Mesendoderm (in vitro differentiated cells): ENCODE results near the gene SLC2A5.

ENCODE experiments used
- DNase-seq: peaks from one replicate; pipeline ENCODE4 v3.0.0; 2013
- H2AK5ac ChIP-seq: 2 replicates; pipeline ENCODE4 v1.6.1; 2013; ENCODE audit warnings: low read length, inconsistent platforms
- H2BK120ac ChIP-seq: 2 replicates; pipeline ENCODE4 v1.6.1; 2013; ENCODE audit warnings: low read depth, mild to moderate bottlenecking, low read length, moderate library complexity, mixed read lengths
- H2BK15ac ChIP-seq: replicated peaks from 2 replicates; pipeline ENCODE4 v1.6.1; 2013; ENCODE audit warnings: low read depth, mild to moderate bottlenecking, moderate library complexity
- H2BK5ac ChIP-seq: 2 replicates; pipeline ENCODE4 v1.6.1; 2013; ENCODE audit warnings: low read length, inconsistent platforms
- H3K18ac ChIP-seq: 2 replicates; pipeline ENCODE4 v1.6.1; 2013; ENCODE audit warnings: mild to moderate bottlenecking, low read length, mixed read lengths
- H3K23ac ChIP-seq: one replicate; pipeline ENCODE4 v1.6.1; 2013; ENCODE audit warnings: low read length
- H3K27ac ChIP-seq: 2 replicates; pipeline ENCODE4 v1.5.1; 2013; ENCODE audit warnings: low read depth, mild to moderate bottlenecking, inconsistent platforms, low read length, moderate library complexity
- H3K27me3 ChIP-seq: 2 replicates; pipeline ENCODE4 v1.6.1; 2013; ENCODE audit warnings: low read length, control low read depth, mild to moderate bottlenecking, inconsistent platforms; ENCODE audit not compliant: insufficient read depth, poor library complexity
- H3K36me3 ChIP-seq: 2 replicates; pipeline ENCODE4 v1.6.1; 2013; ENCODE audit warnings: low read length, inconsistent platforms; ENCODE audit not compliant: control insufficient read depth, insufficient read depth
- H3K4ac ChIP-seq: one replicate; pipeline ENCODE4 v1.6.1; 2013; ENCODE audit warnings: low read depth, mild to moderate bottlenecking, low read length, moderate library complexity
- H3K4me1 ChIP-seq: 2 replicates; pipeline ENCODE4 v1.6.1; 2013; ENCODE audit warnings: low read depth, low read length, inconsistent platforms; ENCODE audit not compliant: control insufficient read depth
- H3K4me2 ChIP-seq: 2 replicates; pipeline ENCODE4 v1.6.1; 2013; ENCODE audit warnings: low read length
- H3K4me3 ChIP-seq: 2 replicates; pipeline ENCODE4 v1.5.1; 2013; ENCODE audit warnings: mild to moderate bottlenecking, low read length
- H3K56ac ChIP-seq: one replicate; pipeline ENCODE4 v1.6.1; 2013; ENCODE audit warnings: low read length
- H3K79me1 ChIP-seq: 2 replicates; pipeline ENCODE4 v1.6.1; 2013; ENCODE audit warnings: low read length, inconsistent platforms
- H3K79me2 ChIP-seq: 2 replicates; pipeline ENCODE4 v1.6.1; 2013; ENCODE audit warnings: mild to moderate bottlenecking, low read length; ENCODE audit not compliant: control insufficient read depth, insufficient read depth
- H3K9ac ChIP-seq: 2 replicates; pipeline ENCODE4 v1.6.1; 2013; ENCODE audit warnings: low read length, inconsistent platforms
- H4K5ac ChIP-seq: one replicate; pipeline ENCODE4 v1.6.1; 2013; ENCODE audit warnings: low read length
- H4K8ac ChIP-seq: one replicate; pipeline ENCODE4 v1.6.1; 2013; ENCODE audit warnings: low read depth, mild to moderate bottlenecking, control low read depth, low read length, moderate library complexity
- WGBS: extraction: QIAGEN DNeasy Blood & Tissue Kit; methylation state at CpG from one replicate; pipeline ENCODE4 v1.1.7; 2013; ENCODE audit warnings: low lambda C conversion rate, missing lambda C conversion rate; ENCODE audit not compliant: insufficient coverage; ENCODE audit errors: extremely low coverage; 5-methylcytosine and 5-hydroxymethylcytosine counted together

Gene SLC2A5

GRCh38 chr1:9086796-9087195, 17.4 kb upstream of the SLC2A5 start:
- no peak overlapping the region for H3K9ac ChIP-seq
- H4K5ac ChIP-seq = no peak overlapping the region
- no peak overlapping the region for H2BK5ac ChIP-seq
- H3K4ac ChIP-seq = no peak overlapping the region
- no peak overlapping the region for H2BK120ac ChIP-seq
- no peaks in the 10 kb centered on the region for H3K36me3 ChIP-seq
- no peak overlapping the region for H2AK5ac ChIP-seq
- no peak overlapping the region for H3K23ac ChIP-seq
- no peak overlapping the region for H3K4me3 ChIP-seq
- no peak overlapping the region for H2BK15ac ChIP-seq
- H3K56ac ChIP-seq = no peak overlapping the region
- no peak overlapping the region for H3K18ac ChIP-seq
- no peak for DNase-seq
- H3K4me1 ChIP-seq = no peaks in the 10 kb centered on the region
- no peak overlapping the region for H4K8ac ChIP-seq
- no peaks in the 10 kb centered on the region for H3K79me2 ChIP-seq
- no CpG with 5 or more reads among the region's 2 CpGs for WGBS
- H3K27ac ChIP-seq = no peak overlapping the region
- H3K79me1 ChIP-seq = no peaks in the 10 kb centered on the region
- no peak overlapping the region for H3K4me2 ChIP-seq
- no peaks in the 10 kb centered on the region for H3K27me3 ChIP-seq

GRCh38 chr1:9086045-9086444, 16.6 kb upstream of the SLC2A5 start:
- H3K18ac ChIP-seq = no peak overlapping the region
- H3K56ac ChIP-seq = no peak overlapping the region
- H2BK120ac ChIP-seq = no peak overlapping the region
- no CpG with 5 or more reads among the region's 5 CpGs for WGBS
- H3K79me2 ChIP-seq = no peaks in the 10 kb centered on the region
- no peaks in the 10 kb centered on the region for H3K4me1 ChIP-seq
- H4K8ac ChIP-seq = no peak overlapping the region
- H4K5ac ChIP-seq = no peak overlapping the region
- H2AK5ac ChIP-seq = no peak overlapping the region
- H3K27me3 ChIP-seq = no peaks in the 10 kb centered on the region
- no peak overlapping the region for H3K9ac ChIP-seq
- no peak overlapping the region for H3K23ac ChIP-seq
- no peak overlapping the region for H3K4me3 ChIP-seq
- H3K36me3 ChIP-seq = no peaks in the 10 kb centered on the region
- H2BK15ac ChIP-seq = no peak overlapping the region
- DNase-seq = no peak
- H3K4me2 ChIP-seq = no peak overlapping the region
- no peak overlapping the region for H3K4ac ChIP-seq
- H2BK5ac ChIP-seq = no peak overlapping the region
- H3K79me1 ChIP-seq = no peaks in the 10 kb centered on the region
- no peak overlapping the region for H3K27ac ChIP-seq

DNA sequence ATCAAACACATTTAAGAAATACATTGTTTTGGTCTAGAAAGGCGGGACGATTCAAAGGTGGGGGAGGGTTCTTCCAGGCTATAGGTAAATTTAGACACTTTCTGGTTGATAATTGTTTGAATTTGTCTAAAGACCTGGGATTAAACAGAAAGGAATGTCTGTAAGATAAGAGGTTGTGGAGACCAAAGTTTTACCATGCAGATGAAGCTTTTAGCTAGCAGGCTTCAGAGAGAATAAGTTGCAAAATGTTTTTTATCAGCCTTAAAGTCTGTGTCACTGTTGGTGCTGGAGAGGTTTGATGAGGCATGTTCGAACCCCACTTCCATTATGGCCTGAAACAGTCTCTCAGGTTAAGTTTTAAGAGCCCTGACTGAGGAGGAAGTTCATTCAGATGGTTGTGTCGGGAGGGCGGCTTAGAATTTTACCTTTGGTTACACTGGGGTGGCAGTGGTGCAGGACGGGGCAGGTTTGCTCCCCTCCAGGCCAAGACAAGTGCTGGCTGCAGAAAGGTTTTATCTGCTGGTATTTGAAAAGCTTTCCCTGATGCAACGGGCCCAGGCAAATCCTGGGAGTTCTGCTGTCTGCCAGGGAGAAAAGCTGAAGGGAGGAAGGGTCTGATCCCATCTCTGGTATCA, 16.0 kb upstream of the SLC2A5 start:
- Histone ChIP-seq H3K36me3 (no peaks in the 10 kb centered on the region), H3K9ac (no peak overlapping the region), H3K4ac (no peak overlapping the region), H2BK120ac (no peak overlapping the region), H3K4me1 (no peaks in the 10 kb centered on the region), H3K27me3 (no peaks in the 10 kb centered on the region), H3K56ac (no peak overlapping the region), H3K79me2 (no peaks in the 10 kb centered on the region), H4K8ac (no peak overlapping the region), H2BK15ac (no peak overlapping the region), H3K4me3 (no peak overlapping the region), H3K23ac (no peak overlapping the region), H3K79me1 (no peaks in the 10 kb centered on the region), H3K4me2 (no peak overlapping the region), H4K5ac (no peak overlapping the region), H2AK5ac (no peak overlapping the region), H3K18ac (no peak overlapping the region), H2BK5ac (no peak overlapping the region), H3K27ac (no peak overlapping the region)
- WGBS = no CpG with 5 or more reads among the region's 7 CpGs
- DNase-seq = no peak

DNA sequence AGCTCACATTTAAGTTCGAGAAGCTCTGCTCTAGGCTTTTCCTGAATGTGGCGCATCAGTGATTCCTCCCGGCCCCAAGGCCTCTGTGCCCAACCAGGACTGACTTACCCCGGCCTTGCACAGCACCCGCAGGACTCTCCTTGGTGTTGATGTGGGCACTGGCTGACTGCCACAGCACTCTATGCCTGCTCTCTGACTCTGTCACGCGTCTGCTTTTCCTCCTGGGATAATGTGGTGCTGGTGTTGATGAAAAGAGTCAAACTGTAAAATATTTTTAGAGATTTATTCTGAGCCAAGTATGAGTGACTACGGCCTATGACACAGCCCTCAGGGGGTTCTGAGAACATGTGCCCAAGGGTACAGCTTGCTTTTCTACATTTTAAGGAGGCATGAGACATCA, 15.5 kb upstream of the SLC2A5 start:
- no peak overlapping the region for H3K27ac ChIP-seq
- no peak for DNase-seq
- H3K9ac ChIP-seq = no peak overlapping the region
- no peaks in the 10 kb centered on the region for H3K36me3 ChIP-seq
- no peak overlapping the region for H3K4me3 ChIP-seq
- H3K56ac ChIP-seq = no peak overlapping the region
- no peaks in the 10 kb centered on the region for H3K4me1 ChIP-seq
- no peak overlapping the region for H4K5ac ChIP-seq
- WGBS = no CpG with 5 or more reads among the region's 8 CpGs
- no peaks in the 10 kb centered on the region for H3K79me2 ChIP-seq
- no peak overlapping the region for H2BK120ac ChIP-seq
- H3K27me3 ChIP-seq = no peaks in the 10 kb centered on the region
- H3K18ac ChIP-seq = no peak overlapping the region
- H2BK5ac ChIP-seq = no peak overlapping the region
- no peak overlapping the region for H3K23ac ChIP-seq
- H2BK15ac ChIP-seq = no peak overlapping the region
- no peak overlapping the region for H3K4me2 ChIP-seq
- no peaks in the 10 kb centered on the region for H3K79me1 ChIP-seq
- H2AK5ac ChIP-seq = no peak overlapping the region
- no peak overlapping the region for H3K4ac ChIP-seq
- no peak overlapping the region for H4K8ac ChIP-seq

DNA sequence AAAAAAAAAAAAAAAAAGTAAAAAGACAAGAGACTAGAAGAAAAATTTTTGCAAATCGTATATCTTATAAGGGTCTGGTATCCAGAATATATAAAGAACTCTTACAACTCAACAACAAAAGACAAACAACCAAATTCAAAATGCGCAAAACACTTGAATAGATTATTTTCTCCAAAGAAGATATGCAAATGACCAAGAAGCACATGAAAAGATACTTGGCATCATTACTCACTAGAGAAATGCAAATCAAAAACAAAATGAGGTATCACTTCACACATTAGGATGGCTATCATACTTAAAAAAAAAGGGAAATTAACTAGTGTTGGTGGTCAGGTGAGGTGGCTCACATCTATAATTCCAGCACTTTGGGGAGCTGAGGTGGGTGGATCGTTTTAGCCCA, 12.0 kb upstream of the SLC2A5 start:
- no peaks in the 10 kb centered on the region for H3K79me1 ChIP-seq
- H2AK5ac ChIP-seq = no peak overlapping the region
- no peak overlapping the region for H3K4me2 ChIP-seq
- no peaks in the 10 kb centered on the region for H3K4me1 ChIP-seq
- no peak overlapping the region for H3K27ac ChIP-seq
- no CpG with 5 or more reads among the region's 3 CpGs for WGBS
- no peak overlapping the region for H2BK120ac ChIP-seq
- no peak overlapping the region for H3K23ac ChIP-seq
- no peaks in the 10 kb centered on the region for H3K79me2 ChIP-seq
- DNase-seq = no peak
- H4K5ac ChIP-seq = no peak overlapping the region
- no peak overlapping the region for H2BK15ac ChIP-seq
- H3K27me3 ChIP-seq = no peaks in the 10 kb centered on the region
- no peak overlapping the region for H4K8ac ChIP-seq
- H3K56ac ChIP-seq = no peak overlapping the region
- H2BK5ac ChIP-seq = no peak overlapping the region
- no peak overlapping the region for H3K18ac ChIP-seq
- no peak overlapping the region for H3K9ac ChIP-seq
- H3K4ac ChIP-seq = no peak overlapping the region
- no peak overlapping the region for H3K4me3 ChIP-seq
- no peaks in the 10 kb centered on the region for H3K36me3 ChIP-seq

DNA sequence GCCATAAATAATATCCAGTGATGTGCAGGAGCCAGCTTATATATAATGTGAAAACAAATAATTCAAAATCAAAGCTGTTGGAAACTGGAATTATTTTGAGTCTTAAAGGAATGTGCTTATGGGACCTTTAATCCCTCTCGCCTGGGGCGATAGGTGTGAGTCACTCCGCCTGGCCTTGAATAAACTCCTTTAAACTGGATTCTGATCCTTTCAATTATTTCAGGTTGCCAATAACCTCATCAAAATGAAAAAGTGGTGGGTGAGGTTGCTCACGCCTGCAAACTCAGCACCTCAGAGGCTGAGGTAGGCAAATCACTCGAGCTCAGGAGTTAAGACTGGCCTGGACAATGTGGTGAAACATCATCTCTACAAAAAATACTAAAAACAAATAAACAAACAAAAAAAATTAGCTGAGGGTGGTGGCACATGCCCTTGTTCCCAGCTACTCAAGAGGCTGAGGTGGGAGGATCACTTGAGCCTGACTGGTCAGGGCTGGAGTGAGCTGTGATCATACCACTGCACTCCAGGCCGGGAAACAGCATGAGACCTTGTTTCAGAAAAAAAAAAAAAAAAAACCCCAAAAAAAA, 11.4 kb upstream of the SLC2A5 start:
- Histone ChIP-seq H3K27ac (no peak overlapping the region), H2AK5ac (no peak overlapping the region), H3K79me2 (no peaks in the 10 kb centered on the region), H3K4me1 (no peaks in the 10 kb centered on the region), H3K4me3 (no peak overlapping the region), H3K4ac (no peak overlapping the region), H3K4me2 (no peak overlapping the region), H3K18ac (no peak overlapping the region), H3K27me3 (no peaks in the 10 kb centered on the region), H2BK120ac (no peak overlapping the region), H2BK15ac (no peak overlapping the region), H3K79me1 (no peaks in the 10 kb centered on the region), H2BK5ac (no peak overlapping the region), H3K36me3 (no peaks in the 10 kb centered on the region), H3K9ac (no peak overlapping the region), H3K56ac (no peak overlapping the region), H3K23ac (no peak overlapping the region), H4K5ac (no peak overlapping the region), H4K8ac (no peak overlapping the region)
- no peak for DNase-seq
- WGBS = no CpG with 5 or more reads among the region's 6 CpGs
